Upper lobe of left lung (tissue), 4 donors: ENCODE measurements around the gene ADGRE1.

Experiments
- EP300 ChIP-seq, 4 donors: sonication (generic); formaldehyde crosslinking; IDR thresholded peaks; one replicate each; pipeline ENCODE4 v1.5.1; 2017; ENCODE audit warnings: antibody characterized with exemption in 4 of 4, control low read depth in 2 of 4
- POLR2AphosphoS5 ChIP-seq, 2 donors: sonication (generic); formaldehyde crosslinking; IDR thresholded peaks; one replicate each; pipeline ENCODE4 v1.5.1; 2017; ENCODE audit warnings: antibody characterized with exemption in 2 of 2

GRCh38 chr19:6890401-6890913 is 3.1 kb downstream of the ADGRE1 start:
- no peak for TF ChIP-seq EP300 (IDR thresholded peaks at IDR 0.05)
- no peak for TF ChIP-seq POLR2AphosphoS5 (IDR thresholded peaks at IDR 0.05)
